ENCODE measurements around the gene PTPN4. TPM values are rescaled to one million over a fixed set of nuclear protein-coding genes. Genes with fewer than 3 reads are reported as not detected.
A peak's percentile ranks its signal among the peaks of the same experiment; 100 is the strongest.

Gene PTPN4
- total RNA-seq, 1 donor, result 85.0 TPM

DNA sequence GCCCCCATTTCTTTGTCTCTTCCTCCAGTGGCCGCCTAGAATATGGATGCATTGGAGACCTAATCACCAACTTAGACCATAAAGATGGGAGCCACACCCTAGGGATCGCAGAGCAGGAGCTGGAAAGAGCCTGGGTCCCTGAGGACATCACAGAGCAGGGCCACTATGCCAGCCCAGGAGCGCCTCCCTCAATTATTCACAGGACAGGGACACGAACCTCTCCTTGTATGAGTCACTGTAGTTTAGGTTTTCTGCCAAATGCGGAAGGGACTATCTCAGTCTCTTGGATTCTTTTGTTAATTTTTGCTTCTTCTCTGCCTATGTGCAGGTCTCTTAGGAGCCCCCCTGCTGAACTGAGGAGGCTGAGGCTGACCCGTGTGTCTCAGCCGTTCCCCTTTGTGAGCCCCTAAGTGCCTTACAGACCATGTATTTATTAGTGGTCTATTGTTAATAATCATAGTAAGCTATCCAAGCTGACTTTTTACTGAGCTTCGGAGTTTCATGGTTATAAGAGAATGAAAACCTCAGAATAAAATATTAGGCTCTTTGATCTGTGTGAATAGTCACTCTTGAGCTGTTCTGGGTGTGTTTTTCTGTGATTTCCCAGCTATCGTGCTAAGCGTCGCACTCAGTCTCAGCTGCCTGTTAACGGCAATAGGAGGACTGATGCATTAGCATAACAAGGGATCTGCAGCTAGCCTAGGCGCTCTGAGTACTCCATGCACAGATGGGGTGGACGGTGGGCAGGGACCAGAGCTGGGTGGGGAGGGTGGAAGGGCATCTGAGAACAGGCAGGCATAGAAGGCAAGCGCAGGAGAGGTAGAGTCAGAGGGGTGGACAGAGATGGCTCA lies 12.7 kb upstream of the PTPN4 start:
- Histone ChIP-seq H3K4me1 (ENCODE audit: insufficient read depth, low read length) (no peaks in the 10 kb centered on the region), H3K4me3 (ENCODE audit: low read length) (no peak overlapping the region)

GRCh38 chr2:119748135-119748534 lies 11.6 kb upstream of the PTPN4 start:
- Histone ChIP-seq H3K9me3 (ENCODE audit: low read depth, low read length) (no peaks in the 10 kb centered on the region), H3K27me3 (ENCODE audit: insufficient read depth, low read length) (no peaks in the 10 kb centered on the region), H3K4me3 (ENCODE audit: low read length) (no peak overlapping the region), H3K4me1 (ENCODE audit: insufficient read depth, low read length) (no peaks in the 10 kb centered on the region)

More for the DNA sequence above, 12.7 kb upstream of the PTPN4 start:
- no peaks in the 10 kb centered on the region for H3K27me3 ChIP-seq (ENCODE audit: insufficient read depth, low read length)
- no peaks in the 10 kb centered on the region for H3K9me3 ChIP-seq (ENCODE audit: low read depth, low read length)

- H3K4me1 ChIP-seq (ENCODE audit: insufficient read depth, low read length), result peaks cover 5% of the 10 kb centered on the region
- H3K27me3 ChIP-seq (ENCODE audit: insufficient read depth, low read length), result no peaks in the 10 kb centered on the region
- no peaks in the 10 kb centered on the region for H3K9me3 ChIP-seq (ENCODE audit: low read depth, low read length)
- no peak overlapping the region for H3K4me3 ChIP-seq (ENCODE audit: low read length)
These were observed 10.2 kb upstream of the PTPN4 start for GRCh38 chr2:119749477-119750012.

DNA sequence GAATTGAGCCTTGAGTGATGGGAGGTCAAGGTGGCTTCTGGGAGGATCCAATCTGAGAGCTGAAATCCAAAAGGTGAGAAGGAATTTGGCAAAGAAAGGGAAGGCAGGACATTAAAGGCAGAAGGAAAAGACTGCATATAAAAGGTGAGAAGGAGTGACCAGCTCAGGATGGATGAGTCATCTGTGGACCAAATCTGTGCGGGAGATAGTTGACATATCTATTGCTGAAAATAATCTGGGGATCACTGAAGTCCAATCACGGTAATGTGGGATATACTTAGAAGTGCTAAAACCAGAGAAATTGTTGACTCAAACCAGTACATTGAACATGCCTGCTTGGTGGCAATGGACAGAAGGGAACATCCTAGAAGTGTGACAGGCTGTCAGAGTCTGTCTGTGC lies 8.0 kb upstream of the PTPN4 start:
- H3K9me3 ChIP-seq (ENCODE audit: low read depth, low read length), result no peaks in the 10 kb centered on the region
- H3K4me3 ChIP-seq (ENCODE audit: low read length), result no peak overlapping the region

DNA sequence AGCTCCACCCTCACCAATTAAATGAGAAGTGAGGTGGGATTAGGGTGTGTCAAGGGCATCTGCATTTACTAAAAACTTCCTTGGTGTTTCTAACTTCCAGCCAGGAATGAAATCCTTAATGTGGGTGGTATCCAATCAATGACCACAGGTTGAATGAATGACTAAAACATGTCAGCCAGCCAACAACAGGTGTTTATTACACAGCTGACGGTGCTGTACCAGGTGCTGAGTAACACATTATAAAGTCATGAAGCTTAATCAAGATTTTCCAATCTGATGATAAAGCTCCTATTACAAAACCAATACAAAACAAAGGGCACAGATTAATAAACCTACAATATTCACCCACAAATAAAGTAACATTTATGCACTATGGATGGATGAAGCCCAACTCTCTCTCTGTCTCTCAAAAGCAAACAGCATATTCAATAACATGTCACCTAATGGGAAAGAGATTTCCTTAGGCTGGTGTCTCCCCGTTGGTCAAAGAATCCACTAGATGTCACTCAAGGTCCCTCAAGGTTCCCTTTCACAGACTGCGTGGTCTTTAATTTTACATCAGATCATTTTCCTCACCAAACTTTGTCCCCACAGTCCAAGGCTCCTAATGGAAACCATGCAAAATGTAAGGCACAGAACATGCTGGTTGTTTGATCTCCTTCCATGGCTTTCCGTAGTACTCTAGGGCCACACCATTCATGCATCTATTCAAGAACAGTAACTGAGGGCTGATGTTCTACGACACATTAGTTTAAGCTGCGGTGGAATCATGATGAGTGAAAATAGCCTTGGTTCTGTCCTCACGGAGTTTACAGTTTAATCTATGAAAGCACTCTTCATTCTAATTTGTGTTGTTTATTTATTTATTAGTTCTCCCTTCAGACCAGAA lies 6.4 kb upstream of the PTPN4 start:
- Histone ChIP-seq H3K4me1 (ENCODE audit: insufficient read depth, low read length) (peaks cover 5% of the 10 kb centered on the region), H3K9me3 (ENCODE audit: low read depth, low read length) (no peaks in the 10 kb centered on the region), H3K4me3 (ENCODE audit: low read length) (no peak overlapping the region), H3K27me3 (ENCODE audit: insufficient read depth, low read length) (no peaks in the 10 kb centered on the region)

More for the DNA sequence above, 8.0 kb upstream of the PTPN4 start:
- Histone ChIP-seq H3K4me1 (ENCODE audit: insufficient read depth, low read length) (peaks cover 5% of the 10 kb centered on the region), H3K27me3 (ENCODE audit: insufficient read depth, low read length) (no peaks in the 10 kb centered on the region)

DNA sequence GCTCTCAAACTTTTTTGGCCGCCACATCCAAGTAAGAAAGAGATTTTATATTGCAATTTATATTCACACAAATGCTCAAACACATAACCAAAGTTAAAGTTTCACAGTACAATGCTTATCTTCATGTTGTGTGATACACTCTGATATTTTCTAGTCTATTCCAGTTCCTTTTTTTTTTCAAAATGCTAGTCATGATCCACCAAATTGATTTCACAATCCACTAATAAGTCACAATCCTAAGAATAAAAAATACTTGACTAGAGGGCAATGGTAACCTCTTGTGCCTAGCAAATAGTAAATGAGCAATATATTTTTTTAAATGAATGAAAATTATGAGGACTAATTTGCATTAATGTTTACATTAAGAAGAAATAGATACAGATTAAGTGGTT lies 5.8 kb upstream of the PTPN4 start:
- Histone ChIP-seq H3K9me3 (ENCODE audit: low read depth, low read length) (no peaks in the 10 kb centered on the region), H3K27me3 (ENCODE audit: insufficient read depth, low read length) (no peaks in the 10 kb centered on the region), H3K4me1 (ENCODE audit: insufficient read depth, low read length) (peaks cover 6% of the 10 kb centered on the region), H3K4me3 (ENCODE audit: low read length) (no peak overlapping the region)

DNA sequence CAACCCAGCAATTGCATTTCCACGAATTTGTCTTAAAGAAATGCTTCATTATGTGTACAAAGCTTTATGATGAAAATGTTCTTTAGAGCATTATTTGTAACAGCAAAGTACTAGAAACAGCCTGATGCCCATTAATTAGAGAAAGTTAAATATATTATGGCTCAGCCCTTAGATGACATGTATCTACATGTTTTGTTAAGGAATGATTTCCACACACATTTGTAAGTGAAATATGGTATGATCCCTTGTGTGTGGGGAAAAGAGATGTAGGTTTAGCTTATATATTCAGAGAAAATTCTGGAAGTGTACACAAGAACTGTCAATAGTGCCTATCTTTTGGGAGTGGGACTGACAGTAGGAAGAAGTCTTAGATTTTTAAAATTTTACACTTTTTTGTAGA lies 3.8 kb upstream of the PTPN4 start:
- no peaks in the 10 kb centered on the region for H3K27me3 ChIP-seq (ENCODE audit: insufficient read depth, low read length)
- H3K9me3 ChIP-seq (ENCODE audit: low read depth, low read length), result no peaks in the 10 kb centered on the region

GRCh38 chr2:119756837-119757236 lies 2.9 kb upstream of the PTPN4 start:
- Histone ChIP-seq H3K4me1 (ENCODE audit: insufficient read depth, low read length) (peaks cover 20% of the 10 kb centered on the region), H3K4me3 (ENCODE audit: low read length) (no peak overlapping the region), H3K27me3 (ENCODE audit: insufficient read depth, low read length) (no peaks in the 10 kb centered on the region), H3K9me3 (ENCODE audit: low read depth, low read length) (no peaks in the 10 kb centered on the region)

More for the DNA sequence above, 3.8 kb upstream of the PTPN4 start:
- no peak overlapping the region for H3K4me3 ChIP-seq (ENCODE audit: low read length)
- peaks cover 17% of the 10 kb centered on the region for H3K4me1 ChIP-seq (ENCODE audit: insufficient read depth, low read length)

- H3K4me3 ChIP-seq (ENCODE audit: low read length), result peak overlapping the region; percentile 83
- no peaks in the 10 kb centered on the region for H3K9me3 ChIP-seq (ENCODE audit: low read depth, low read length)
- H3K27me3 ChIP-seq (ENCODE audit: insufficient read depth, low read length), result no peaks in the 10 kb centered on the region
- H3K4me1 ChIP-seq (ENCODE audit: insufficient read depth, low read length), result peaks cover 16% of the 10 kb centered on the region
These were observed 756 bp upstream of the PTPN4 start for GRCh38 chr2:119758881-119759450.

DNA sequence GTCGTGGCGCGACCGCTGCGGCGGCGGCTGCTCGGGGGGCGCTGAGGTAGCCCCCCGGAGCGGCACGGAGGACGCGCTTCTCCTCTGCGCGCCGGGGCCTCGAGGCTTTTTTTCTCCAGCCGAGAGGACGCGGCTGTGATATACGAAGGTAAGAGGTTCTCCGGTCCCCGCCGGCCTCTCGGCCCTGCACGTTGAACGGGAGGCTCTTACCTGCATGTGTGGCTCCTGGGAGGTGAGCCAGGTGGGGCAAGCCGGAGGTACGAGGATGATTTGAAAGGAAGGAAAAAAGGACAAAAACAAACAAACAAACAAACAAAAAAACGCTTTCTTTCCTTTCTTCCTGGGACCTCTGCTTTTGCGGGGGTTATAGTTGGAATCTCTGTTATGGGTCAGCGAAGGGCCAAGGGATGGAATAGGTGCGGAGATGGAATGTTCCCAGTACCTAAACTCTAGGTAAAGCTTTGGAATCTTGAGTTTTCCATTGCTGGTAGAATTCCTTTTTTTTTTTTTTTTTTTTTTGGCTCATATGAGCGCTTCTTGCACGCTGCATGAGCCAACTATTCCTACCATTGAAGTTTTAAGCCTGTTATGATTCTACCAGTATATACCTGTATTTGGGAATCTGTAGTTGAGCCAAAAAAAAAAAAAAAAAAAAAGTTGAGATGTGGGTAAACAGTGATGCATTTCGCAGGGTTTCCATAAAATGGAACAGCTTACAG lies 674 bp downstream of the PTPN4 start:
- Histone ChIP-seq H3K4me1 (ENCODE audit: insufficient read depth, low read length) (peaks cover 16% of the 10 kb centered on the region), H3K9me3 (ENCODE audit: low read depth, low read length) (no peaks in the 10 kb centered on the region), H3K4me3 (ENCODE audit: low read length) (peak overlapping the region; percentile 83)

DNA sequence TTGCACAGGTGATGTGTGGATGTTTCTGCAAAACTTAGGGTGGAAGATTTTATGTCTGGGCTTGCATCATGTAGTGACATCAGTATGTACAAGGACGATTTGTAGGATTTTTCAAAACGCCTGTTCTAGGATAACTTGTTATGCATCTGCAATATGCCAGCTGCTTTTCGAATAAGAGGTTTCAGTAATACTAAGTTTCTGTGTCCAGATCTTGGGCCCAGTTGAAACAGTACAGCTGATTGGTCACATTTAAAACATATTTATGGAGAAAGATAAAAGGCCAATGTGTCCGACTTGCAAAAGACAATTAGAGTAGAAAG lies 1.2 kb downstream of the PTPN4 start:
- Histone ChIP-seq H3K4me1 (ENCODE audit: insufficient read depth, low read length) (peaks cover 16% of the 10 kb centered on the region), H3K4me3 (ENCODE audit: low read length) (peak overlapping the region; percentile 83), H3K27me3 (ENCODE audit: insufficient read depth, low read length) (no peaks in the 10 kb centered on the region), H3K9me3 (ENCODE audit: low read depth, low read length) (no peaks in the 10 kb centered on the region)

More for the DNA sequence above, 674 bp downstream of the PTPN4 start:
- no peaks in the 10 kb centered on the region for H3K27me3 ChIP-seq (ENCODE audit: insufficient read depth, low read length)

GRCh38 chr2:119764832-119765231 lies 5.1 kb downstream of the PTPN4 start:
- Histone ChIP-seq H3K4me1 (ENCODE audit: insufficient read depth, low read length) (peaks cover 11% of the 10 kb centered on the region), H3K4me3 (ENCODE audit: low read length) (no peak overlapping the region), H3K9me3 (ENCODE audit: low read depth, low read length) (no peaks in the 10 kb centered on the region), H3K27me3 (ENCODE audit: insufficient read depth, low read length) (no peaks in the 10 kb centered on the region)

DNA sequence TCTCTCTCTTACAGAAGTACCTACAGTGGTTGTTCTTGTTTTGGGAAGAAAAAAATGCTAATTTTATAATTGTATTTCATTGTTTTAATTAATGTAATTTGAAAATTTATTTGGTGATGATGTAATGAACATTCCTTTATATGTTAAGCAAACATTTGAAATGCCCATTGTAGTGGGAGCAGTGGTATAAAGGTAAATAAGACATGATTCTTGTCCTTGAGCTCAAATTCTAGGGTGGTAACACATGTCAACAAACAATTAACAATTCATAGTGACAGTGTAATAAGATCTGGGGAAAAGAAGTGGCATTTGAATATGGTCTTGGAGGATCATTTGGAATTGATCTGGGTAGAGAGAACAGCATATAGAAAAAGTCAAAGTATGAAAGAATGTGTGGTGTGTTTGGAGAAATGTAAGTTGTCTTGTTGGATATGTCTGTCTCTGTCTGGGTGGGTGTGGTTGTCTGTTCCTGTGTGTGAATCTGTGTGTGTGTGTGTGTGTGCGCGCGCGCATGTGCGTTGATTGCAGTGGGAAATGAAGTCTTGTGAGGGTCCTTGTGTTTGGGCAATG lies 5.8 kb downstream of the PTPN4 start:
- H3K4me1 ChIP-seq (ENCODE audit: insufficient read depth, low read length), result peaks cover 7% of the 10 kb centered on the region
- H3K9me3 ChIP-seq (ENCODE audit: low read depth, low read length), result no peaks in the 10 kb centered on the region
- no peak overlapping the region for H3K4me3 ChIP-seq (ENCODE audit: low read length)
- no peaks in the 10 kb centered on the region for H3K27me3 ChIP-seq (ENCODE audit: insufficient read depth, low read length)

- Histone ChIP-seq H3K27me3 (ENCODE audit: insufficient read depth, low read length) (no peaks in the 10 kb centered on the region), H3K4me3 (ENCODE audit: low read length) (no peak overlapping the region), H3K9me3 (ENCODE audit: low read depth, low read length) (no peaks in the 10 kb centered on the region), H3K4me1 (ENCODE audit: insufficient read depth, low read length) (no peaks in the 10 kb centered on the region)
These were observed 7.2 kb downstream of the PTPN4 start for GRCh38 chr2:119766944-119767343.
